HepG2 (cell line): ENCODE results near the gene ABCE1. TPM values are rescaled to one million over a fixed set of nuclear protein-coding genes. Genes with fewer than 3 reads are reported as not detected.
A peak's percentile ranks its signal among the peaks of the same experiment; 100 is the strongest.

ENCODE experiments used
- ELF4 ChIP-seq: sonication (generic); formaldehyde crosslinking; IDR thresholded peaks from 2 replicates; pipeline ENCODE4 v1.5.0; 2020; ENCODE audit warnings: missing genetic modification reagents, mild to moderate bottlenecking, moderate library complexity, borderline replicate concordance
- FOXM1 ChIP-seq: sonication (generic); formaldehyde crosslinking; IDR thresholded peaks from 2 replicates; pipeline ENCODE4 v1.5.0; 2020; ENCODE audit warnings: missing genetic modification reagents
- ISX ChIP-seq: sonication (generic); formaldehyde crosslinking; conservative IDR thresholded peaks from 2 replicates; pipeline ENCODE4 v1.5.0; 2020; ENCODE audit warnings: missing genetic modification reagents
- KLF6 ChIP-seq: IDR thresholded peaks from 2 replicates; pipeline ENCODE4 v1.8.0; 2016; ENCODE audit warnings: missing biosample characterization, missing genetic modification reagents
- MED1 ChIP-seq: sonication (generic); formaldehyde crosslinking; IDR thresholded peaks from 2 replicates; pipeline ENCODE4 v1.4.0; 2020; ENCODE audit warnings: missing genetic modification reagents
- MEIS1 ChIP-seq: sonication (generic); formaldehyde crosslinking; IDR thresholded peaks from 2 replicates; pipeline ENCODE4 v1.9.0; 2021; ENCODE audit warnings: mild to moderate bottlenecking, missing genetic modification reagents, moderate library complexity, borderline replicate concordance
- NFYB ChIP-seq: sonication (generic); formaldehyde crosslinking; IDR thresholded peaks from 2 replicates; pipeline ENCODE4 v1.4.0; 2020; ENCODE audit warnings: missing genetic modification reagents
- PAF1 ChIP-seq: IDR thresholded peaks from 2 replicates; pipeline ENCODE4 v1.6.1; 2016; ENCODE audit warnings: missing genetic modification reagents, missing compliant biosample characterization
- POGK ChIP-seq: sonication (generic); formaldehyde crosslinking; conservative IDR thresholded peaks from 2 replicates; pipeline ENCODE4 v1.8.0; 2022; ENCODE audit warnings: mild to moderate bottlenecking, moderate library complexity, missing genetic modification reagents
- POGZ ChIP-seq: sonication (generic); formaldehyde crosslinking; IDR thresholded peaks from 2 replicates; pipeline ENCODE4 v1.4.0; 2020; ENCODE audit warnings: mild to moderate bottlenecking, missing genetic modification reagents
- TBX3 ChIP-seq: fragments of 450-650 bp; IDR thresholded peaks from 2 replicates; pipeline ENCODE4 v1.6.1; 2017; ENCODE audit warnings: antibody characterized with exemption, mild to moderate bottlenecking, inconsistent platforms, borderline replicate concordance
- TFAP4 ChIP-seq: sonication (generic); IDR thresholded peaks from 2 replicates; pipeline ENCODE4 v1.6.1; 2016; ENCODE audit warnings: low read depth, borderline replicate concordance
- U2AF1 ChIP-seq: fragments of 200-400 bp; formaldehyde crosslinking; optimal IDR thresholded peaks from 2 replicates; pipeline ENCODE3; 2017; ENCODE audit warnings: mild to moderate bottlenecking, low read depth, low read length
- YEATS2 ChIP-seq: sonication (generic); formaldehyde crosslinking; IDR thresholded peaks from 2 replicates; pipeline ENCODE4 v1.4.0; 2020; ENCODE audit warnings: missing genetic modification reagents, borderline replicate concordance
- ZNF264 ChIP-seq: sonication (generic); formaldehyde crosslinking; IDR thresholded peaks from 2 replicates; pipeline ENCODE4 v1.4.0; 2020; ENCODE audit warnings: missing genetic modification reagents
- ZNF382 ChIP-seq: sonication (generic); formaldehyde crosslinking; IDR thresholded peaks from 2 replicates; pipeline ENCODE4 v1.5.0; 2020; ENCODE audit warnings: missing genetic modification reagents, mild to moderate bottlenecking, borderline replicate concordance
- ZNF44 ChIP-seq: sonication (generic); formaldehyde crosslinking; IDR thresholded peaks from 2 replicates; pipeline ENCODE4 v1.5.1; 2020; ENCODE audit warnings: mild to moderate bottlenecking, missing genetic modification reagents
- ZNF451 ChIP-seq: sonication (generic); formaldehyde crosslinking; IDR thresholded peaks from 2 replicates; pipeline ENCODE4 v1.5.0; 2020; ENCODE audit warnings: mild to moderate bottlenecking, missing genetic modification reagents
- ZNF484 ChIP-seq: sonication (generic); formaldehyde crosslinking; IDR thresholded peaks from 2 replicates; pipeline ENCODE4 v1.5.1; 2020; ENCODE audit warnings: mild to moderate bottlenecking, low read depth, missing genetic modification reagents, borderline replicate concordance
- ZNF552 ChIP-seq: sonication (generic); formaldehyde crosslinking; IDR thresholded peaks from 2 replicates; pipeline ENCODE4 v1.9.0; 2022; ENCODE audit warnings: missing genetic modification reagents, mild to moderate bottlenecking, borderline replicate concordance
- ZNF570 ChIP-seq: sonication (generic); formaldehyde crosslinking; IDR thresholded peaks from 2 replicates; pipeline ENCODE4 v1.4.0; 2020; ENCODE audit warnings: mild to moderate bottlenecking, missing genetic modification reagents, borderline replicate concordance
- ZNF605 ChIP-seq: sonication (generic); formaldehyde crosslinking; IDR thresholded peaks from 2 replicates; pipeline ENCODE4 v1.8.0; 2022; ENCODE audit warnings: mild to moderate bottlenecking, missing genetic modification reagents
- polyA plus RNA-seq, 8 experiments: library from polyadenylated mRNA; depleted of rRNA in 3 of 8; stranded (reverse) in 7 of 8; unstranded in 1 of 8; fragments of >200 nt; fragmentation: Illumina TruSeq in 4 of 8; extraction: Trizol in 4 of 8; gene quantifications; 2 replicates each; pipeline versions ENCODE4 v1.2.1 to v1.2.3, GENCODE V29; 2011 to 2016; ENCODE audit warnings: low read depth in 4 of 8, missing spikeins in 1 of 8, mixed read lengths in 1 of 8; ENCODE audit not compliant: insufficient read depth in 1 of 8
- total RNA-seq, 5 experiments: library from RNA; depleted of rRNA; stranded (reverse); fragments of >200 nt; fragmentation: Illumina TruSeq; extraction: Trizol; gene quantifications; 2 replicates each; pipeline ENCODE4 v1.2.3, GENCODE V29; 2016; ENCODE audit warnings: low read depth in 1 of 5
- TF ChIP-seq, protein P1 (sequence below): sonication (generic); formaldehyde crosslinking; IDR thresholded peaks from 2 replicates; pipeline ENCODE4 v1.5.1; 2020; ENCODE audit warnings: mild to moderate bottlenecking, missing genetic modification reagents, borderline replicate concordance
- TF ChIP-seq, protein P2 (sequence below): IDR thresholded peaks from 2 replicates; pipeline ENCODE4 v1.6.1; 2012; ENCODE audit warnings: low read depth, low read length, improper control_type of control experiment

The ABCE1 gene
- total and polyA plus RNA-seq, 2 of the 13 experiments (the other 11 are each of a cell fraction or from before 2014, with no cell fraction given): 50.8 to 139 TPM

DNA sequence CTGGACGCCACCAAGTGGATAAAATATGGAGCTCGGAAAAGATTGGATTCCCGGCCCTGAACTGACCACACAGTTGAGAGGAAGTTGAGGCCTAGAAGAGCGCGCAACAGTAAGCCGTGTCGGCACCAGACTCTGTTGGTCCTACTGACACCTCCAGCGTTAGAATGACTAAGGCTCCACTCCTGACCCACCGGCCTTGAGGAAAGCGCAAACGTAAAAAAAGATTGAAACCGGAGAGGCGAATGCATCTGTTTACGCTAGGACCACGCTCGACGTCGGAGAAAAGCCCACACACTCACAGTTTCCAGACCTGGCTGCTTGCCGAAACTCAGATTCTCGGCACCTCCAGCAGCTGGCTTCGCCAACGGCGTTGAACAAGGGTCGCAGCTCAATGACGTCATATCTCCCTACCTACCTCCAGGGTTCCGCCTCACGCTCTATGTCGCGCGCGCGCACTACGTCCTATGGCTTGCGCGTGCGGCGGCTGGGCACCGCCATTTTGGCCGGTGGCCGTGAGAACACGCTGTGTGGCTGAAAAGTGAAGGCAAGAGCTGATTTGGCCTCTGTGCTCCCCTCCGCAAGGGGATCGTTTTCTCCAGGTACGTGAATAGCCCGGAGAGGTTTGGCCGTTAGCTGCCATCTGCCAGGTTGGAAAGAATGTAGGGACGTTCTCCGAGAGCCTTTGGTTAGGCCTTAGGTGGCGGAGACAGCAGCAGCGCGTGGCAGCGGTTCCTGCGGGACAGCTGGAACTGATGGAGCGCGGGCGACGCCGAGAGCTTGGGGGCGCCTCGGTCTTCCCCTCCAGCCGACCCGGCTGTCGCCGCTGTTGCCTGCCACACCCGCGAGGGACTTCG lies at the start of gene ABCE1, which contains the start of gene ANAPC10 (continued):
- TF ChIP-seq ISX (CRISPR knock-in tag): no peak
- TF ChIP-seq ZNF382 (CRISPR knock-in tag): no peak
- TF ChIP-seq ELF4 (CRISPR knock-in tag): no peak
- peak; percentile 72; the same call in 1 of the 2 replicates for TF ChIP-seq TBX3
- TF ChIP-seq MED1 (CRISPR knock-in tag): peak; percentile 80; the same call in 1 of the 2 replicates
- TF ChIP-seq ZNF264 (CRISPR knock-in tag): peak; percentile 80; the same call in 1 of the 2 replicates
- TF ChIP-seq ZNF451: peak; percentile 40; the same call in 1 of the 2 replicates
- TF ChIP-seq, protein P1, sequence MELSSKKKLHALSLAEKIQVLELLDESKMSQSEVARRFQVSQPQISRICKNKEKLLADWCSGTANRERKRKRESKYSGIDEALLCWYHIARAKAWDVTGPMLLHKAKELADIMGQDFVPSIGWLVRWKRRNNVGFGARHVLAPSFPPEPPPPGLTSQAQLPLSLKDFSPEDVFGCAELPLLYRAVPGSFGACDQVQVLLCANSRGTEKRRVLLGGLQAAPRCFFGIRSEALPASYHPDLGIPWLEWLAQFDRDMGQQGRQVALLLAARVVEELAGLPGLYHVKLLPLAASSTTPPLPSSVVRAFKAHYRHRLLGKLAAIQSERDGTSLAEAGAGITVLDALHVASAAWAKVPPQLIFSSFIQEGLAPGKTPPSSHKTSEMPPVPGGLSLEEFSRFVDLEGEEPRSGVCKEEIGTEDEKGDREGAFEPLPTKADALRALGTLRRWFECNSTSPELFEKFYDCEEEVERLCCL (CRISPR knock-in tag): peak; percentile 89; the same call in 1 of the 2 replicates
- TF ChIP-seq POGK (CRISPR knock-in tag): peak; percentile 83
- no peak for TF ChIP-seq FOXM1
- TF ChIP-seq, protein P2, sequence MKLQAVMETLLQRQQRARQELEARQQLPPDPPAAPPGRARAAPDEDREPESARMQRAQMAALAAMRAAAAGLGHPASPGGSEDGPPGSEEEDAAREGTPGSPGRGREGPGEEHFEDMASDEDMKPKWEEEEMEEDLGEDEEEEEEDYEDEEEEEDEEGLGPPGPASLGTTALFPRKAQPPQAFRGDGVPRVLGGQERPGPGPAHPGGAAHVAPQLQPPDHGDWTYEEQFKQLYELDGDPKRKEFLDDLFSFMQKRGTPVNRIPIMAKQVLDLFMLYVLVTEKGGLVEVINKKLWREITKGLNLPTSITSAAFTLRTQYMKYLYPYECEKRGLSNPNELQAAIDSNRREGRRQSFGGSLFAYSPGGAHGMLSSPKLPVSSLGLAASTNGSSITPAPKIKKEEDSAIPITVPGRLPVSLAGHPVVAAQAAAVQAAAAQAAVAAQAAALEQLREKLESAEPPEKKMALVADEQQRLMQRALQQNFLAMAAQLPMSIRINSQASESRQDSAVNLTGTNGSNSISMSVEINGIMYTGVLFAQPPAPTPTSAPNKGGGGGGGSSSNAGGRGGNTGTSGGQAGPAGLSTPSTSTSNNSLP: peak; percentile 31; the same call in 1 of the 2 replicates
- peak; percentile 33; the same call in 1 of the 2 replicates for TF ChIP-seq KLF6
- TF ChIP-seq PAF1 (CRISPR knock-in tag): no peak
- TF ChIP-seq MEIS1 (CRISPR knock-in tag): peak; percentile 78; the same call in 1 of the 2 replicates
- peak; percentile 94 for TF ChIP-seq YEATS2 (CRISPR knock-in tag)
- TF ChIP-seq ZNF552: peak; percentile 54
- TF ChIP-seq ZNF605: peak; percentile 88
- TF ChIP-seq ZNF484 (CRISPR knock-in tag): no peak
- TF ChIP-seq ZNF44: peak; percentile 77; the same call in 1 of the 2 replicates
- no peak for TF ChIP-seq U2AF1
- TF ChIP-seq ZNF570 (CRISPR knock-in tag): 0 out of 2 replicates have a peak, but pooled peaks have one; percentile 43
- peak; percentile 92 for TF ChIP-seq TFAP4
- peak; percentile 42 for TF ChIP-seq NFYB
- TF ChIP-seq POGZ (CRISPR knock-in tag): peak; percentile 99
